PC-3 (cell line): ENCODE results near the gene NMRAL1. TPM values are rescaled to one million over a fixed set of nuclear protein-coding genes. Genes with fewer than 3 reads are reported as not detected.

Experiments
- ATAC-seq: fragments of 200-7000 bp; cut with Tn5 transposase; 2 replicates; pipeline ENCODE4 v1.9.1; 2020; ENCODE audit warnings: mild to moderate bottlenecking, moderate library complexity
- Bru-seq: library from RNA; stranded (reverse); fragments of 400-500 nt; gene quantifications from one replicate; lab custom pipeline; 2021; lab: Mats Ljungman, UMichigan
- BruChase-seq, 2 experiments: library from RNA; stranded (reverse); fragments of 400-500 nt; gene quantifications; one replicate each; lab custom pipeline; 2021; lab: Mats Ljungman, UMichigan
- BruUV-seq: library from RNA; stranded (reverse); fragments of 400-500 nt; replicated peaks from 2 replicates; lab custom pipeline; 2021; lab: Mats Ljungman, UMichigan
- CTCF ChIA-PET: fragments of 300-600 bp; sonication (Branson Sonifier 250); formaldehyde crosslinking; loops from one replicate; lab custom pipeline; 2022; ENCODE audit warnings: antibody characterized with exemption; lab: Charles Lee
- POLR2A ChIA-PET: fragments of 300-600 bp; sonication (Branson Sonifier 250); formaldehyde crosslinking; loops from one replicate; lab custom pipeline; 2022; ENCODE audit warnings: antibody characterized with exemption; ENCODE audit not compliant: unreplicated experiment; lab: Charles Lee
- DNase-seq: peaks from one replicate; pipeline ENCODE4 v3.0.0-alpha.2; 2015
- H2AFZ ChIP-seq: fragments of 300-600 bp; sonication (generic); 2 replicates; pipeline ENCODE4 v1.6.0; 2016; ENCODE audit warnings: antibody characterized with exemption, low read length
- H3F3A ChIP-seq: fragments of 300-600 bp; sonication (generic); one replicate; pipeline ENCODE4 v1.6.0; 2017; ENCODE audit warnings: antibody characterized with exemption, low read length, control low read depth, mild to moderate bottlenecking; ENCODE audit not compliant: unreplicated experiment
- H3K27ac ChIP-seq: fragments of 300-600 bp; sonication (generic); 2 replicates; pipeline ENCODE4 v1.5.1; 2016; ENCODE audit warnings: mild to moderate bottlenecking, low read length
- H3K27me3 ChIP-seq: fragments of 300-600 bp; sonication (generic); 2 replicates; pipeline ENCODE4 v1.6.1; 2016; ENCODE audit warnings: low read length, mixed read lengths
- H3K36me3 ChIP-seq: fragments of 300-600 bp; sonication (generic); 2 replicates; pipeline ENCODE4 v1.6.1; 2016; ENCODE audit warnings: low read depth, mixed run types, low read length, mixed read lengths
- H3K4me1 ChIP-seq: fragments of 300-600 bp; sonication (generic); 2 replicates; pipeline ENCODE4 v1.5.1; 2016; ENCODE audit warnings: low read length; ENCODE audit not compliant: insufficient read depth
- H3K4me2 ChIP-seq: fragments of 300-600 bp; sonication (generic); 2 replicates; pipeline ENCODE4 v1.6.0; 2016; ENCODE audit warnings: low read length
- H3K4me3 ChIP-seq: fragments of 300-600 bp; sonication (generic); 2 replicates; pipeline ENCODE4 v1.5.1; 2016; ENCODE audit warnings: mild to moderate bottlenecking, low read length, mixed read lengths
- H3K79me2 ChIP-seq: fragments of 300-600 bp; sonication (generic); 2 replicates; pipeline ENCODE4 v1.6.1; 2017; ENCODE audit warnings: low read length, mixed read lengths
- H3K9ac ChIP-seq: fragments of 300-600 bp; sonication (generic); 2 replicates; pipeline ENCODE4 v1.6.0; 2016; ENCODE audit warnings: mild to moderate bottlenecking, low read length
- H3K9me2 ChIP-seq: fragments of 300-600 bp; sonication (generic); replicated peaks from 2 replicates; pipeline ENCODE4 v1.6.1; 2016; ENCODE audit warnings: mixed run types, low read length, mixed read lengths
- H3K9me3 ChIP-seq: fragments of 300-600 bp; sonication (generic); 2 replicates; pipeline ENCODE4 v1.6.1; 2016; ENCODE audit warnings: low read length, mixed read lengths
- H4K20me1 ChIP-seq: fragments of 300-600 bp; sonication (generic); 2 replicates; pipeline ENCODE4 v1.6.1; 2016; ENCODE audit warnings: low read length, mixed read lengths
- EZH2 ChIP-seq: fragments of 300-600 bp; sonication (generic); IDR thresholded peaks from one replicate; pipeline ENCODE4 v1.6.1; 2017; ENCODE audit warnings: antibody characterized with exemption, mild to moderate bottlenecking, low read length; ENCODE audit not compliant: unreplicated experiment
- EZH2phosphoT487 ChIP-seq: fragments of 300-600 bp; sonication (generic); IDR thresholded peaks from 2 replicates; pipeline ENCODE4 v1.6.1; 2018; ENCODE audit warnings: mild to moderate bottlenecking, antibody characterized with exemption, low read length, borderline replicate concordance
- intact Hi-C: fragments of 100-400 bp; cut with micrococcal nuclease; formaldehyde crosslinking; loops from 2 replicates; pipeline ENCODE4 v1.9.0; 2023
- long read RNA-seq: library from polyadenylated mRNA; unstranded; transcript quantifications from one replicate; pipeline ENCODE4 v2.0.0, GENCODE V29; 2021; ENCODE audit not compliant: unreplicated experiment
- total RNA-seq: library from RNA; depleted of rRNA; stranded (reverse); fragments of >200 nt; gene quantifications from 2 replicates; pipeline ENCODE4 v1.2.3, GENCODE V29; 2014; rRNA removed
- TF ChIP-seq, protein P1 (sequence below): fragments of 300-600 bp; sonication (generic); conservative IDR thresholded peaks from 2 replicates; pipeline ENCODE4 v1.5.1; 2017; ENCODE audit warnings: antibody characterized with exemption, low read depth, mild to moderate bottlenecking, low read length

The NMRAL1 gene
- 92.6 and 119 TPM in 2 replicates for total RNA-seq
- Bru-seq, nascent RNA: percentile 60 among the genes with signal in this experiment
- percentile 61 among the genes with signal in this experiment for BruChase-seq, experiment 1, labeled RNA remaining after a 6-hour chase
- percentile 59 among the genes with signal in this experiment for BruChase-seq, experiment 2, labeled RNA remaining after a 2-hour chase
- long read RNA-seq, transcript NMRAL1-212 (6 exons, 1,240 nt): minor isoform, 10 of 70 reads
- long read RNA-seq, transcript NMRAL1-202 (6 exons, 1,233 nt): major isoform, 23 of 70 reads
- long read RNA-seq, partial matches to known transcripts: 7 of 70 reads
- long read RNA-seq, other reads (novel, unspliced or antisense): 24 of 70 reads

DNA sequence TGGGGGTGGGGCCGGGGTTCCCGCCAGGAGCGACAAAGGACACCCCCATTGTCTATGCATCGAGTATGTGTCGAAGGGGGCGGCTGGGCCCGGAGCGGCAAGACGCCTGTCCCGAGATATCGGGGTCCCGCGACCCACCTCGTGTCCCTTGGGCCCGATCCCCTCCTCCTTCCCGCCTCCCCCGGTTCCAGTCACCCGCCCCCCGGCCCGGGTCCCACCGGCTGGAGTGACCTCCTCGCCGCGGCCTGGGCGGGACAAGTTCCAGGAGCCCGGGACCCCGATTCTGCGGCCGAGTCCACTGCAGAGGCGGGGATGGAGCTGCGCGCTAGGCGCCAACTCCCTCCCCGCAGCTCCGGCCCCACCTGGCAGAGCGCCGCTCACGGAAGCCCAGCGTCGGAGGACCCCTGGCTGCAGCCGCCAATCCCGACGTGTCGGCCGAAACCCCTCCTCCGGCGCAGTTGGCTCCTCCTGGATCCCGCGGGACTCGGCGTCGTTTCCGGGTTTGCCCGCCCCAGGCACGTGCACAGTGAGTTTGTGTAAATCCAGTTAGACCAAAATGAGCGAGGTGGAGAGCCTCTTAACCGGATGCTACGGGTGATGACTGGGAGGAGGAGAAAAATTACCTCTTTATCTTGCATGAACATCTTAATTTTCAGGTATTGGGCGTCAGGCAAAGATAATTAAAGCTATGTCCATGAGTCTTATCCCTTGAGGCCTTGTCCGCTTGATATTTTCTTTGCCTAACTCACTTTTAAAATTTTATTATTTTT is at the start of gene NMRAL1:
TSS of gene NMRAL1 (minus strand) at position 434 of the 770 bp plus-strand sequence. CDS start 493 bp downstream, outside the sequence.
- Histone ChIP-seq H3F3A (no peaks in the 10 kb centered on the region), H3K9ac (peak within 1 kb of the TSS; percentile 92), H3K79me2 (peaks cover 53% of the 10 kb centered on the region), H3K9me2 (no peaks in the 10 kb centered on the region), H3K27ac (peak within 1 kb of the TSS; percentile 47), H3K36me3 (no peaks in the 10 kb centered on the region), H3K4me3 (peak within 1 kb of the TSS; percentile 88), H3K27me3 (no peaks in the 10 kb centered on the region), H2AFZ (peak within 1 kb of the TSS; percentile 86), H4K20me1 (no peaks in the 10 kb centered on the region), H3K4me1 (peaks cover 27% of the 10 kb centered on the region), H3K4me2 (peak within 1 kb of the TSS; percentile 96), H3K9me3 (no peaks in the 10 kb centered on the region)
- POLR2A ChIA-PET: interaction anchor here (1.3 kb wide), 1 partner anchor 10 kb away, joined by 12 read pairs; no protein-coding TSS in a partner anchor
- DNase-seq: peak; percentile 91
- ATAC-seq: peak; percentile 66
- CTCF ChIA-PET: interaction anchor here (0.7 kb wide), 1 partner anchor 157 kb away, joined by 3 read pairs; no protein-coding TSS in a partner anchor
- TF ChIP-seq EZH2: no peak
- no peak for TF ChIP-seq EZH2phosphoT487
- TF ChIP-seq, protein P1, sequence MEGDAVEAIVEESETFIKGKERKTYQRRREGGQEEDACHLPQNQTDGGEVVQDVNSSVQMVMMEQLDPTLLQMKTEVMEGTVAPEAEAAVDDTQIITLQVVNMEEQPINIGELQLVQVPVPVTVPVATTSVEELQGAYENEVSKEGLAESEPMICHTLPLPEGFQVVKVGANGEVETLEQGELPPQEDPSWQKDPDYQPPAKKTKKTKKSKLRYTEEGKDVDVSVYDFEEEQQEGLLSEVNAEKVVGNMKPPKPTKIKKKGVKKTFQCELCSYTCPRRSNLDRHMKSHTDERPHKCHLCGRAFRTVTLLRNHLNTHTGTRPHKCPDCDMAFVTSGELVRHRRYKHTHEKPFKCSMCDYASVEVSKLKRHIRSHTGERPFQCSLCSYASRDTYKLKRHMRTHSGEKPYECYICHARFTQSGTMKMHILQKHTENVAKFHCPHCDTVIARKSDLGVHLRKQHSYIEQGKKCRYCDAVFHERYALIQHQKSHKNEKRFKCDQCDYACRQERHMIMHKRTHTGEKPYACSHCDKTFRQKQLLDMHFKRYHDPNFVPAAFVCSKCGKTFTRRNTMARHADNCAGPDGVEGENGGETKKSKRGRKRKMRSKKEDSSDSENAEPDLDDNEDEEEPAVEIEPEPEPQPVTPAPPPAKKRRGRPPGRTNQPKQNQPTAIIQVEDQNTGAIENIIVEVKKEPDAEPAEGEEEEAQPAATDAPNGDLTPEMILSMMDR: no peak
- intact Hi-C loops: no loop called here
- TSS peak; percentile 49 for BruUV-seq

DNA sequence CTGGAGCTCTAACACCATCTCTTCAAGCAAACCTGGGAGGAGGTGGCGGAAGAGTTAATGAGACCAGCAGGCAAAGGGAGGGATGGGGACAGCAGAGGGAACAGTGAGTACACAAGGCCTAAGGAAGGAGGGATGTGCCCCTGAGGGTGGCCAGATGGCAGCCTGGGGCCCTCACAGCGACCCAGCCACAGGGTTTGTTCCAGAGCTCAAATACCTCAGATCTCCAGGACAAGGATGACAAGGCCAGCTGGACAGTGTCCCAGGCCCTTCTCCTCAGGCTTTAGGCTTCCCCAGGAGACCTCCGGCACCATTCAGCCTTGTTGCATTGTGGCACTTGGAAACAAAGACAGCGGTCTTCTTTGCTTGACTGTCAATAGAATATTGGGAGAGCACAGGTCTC is 49.3 kb upstream of the NMRAL1 start:
- DNase-seq (no peak), ATAC-seq (no peak)
- Histone ChIP-seq H3K27ac (no peak overlapping the region), H3K4me1 (no peaks in the 10 kb centered on the region), H3K4me2 (no peak overlapping the region), H3K4me3 (no peak overlapping the region), H3K36me3 (no peaks in the 10 kb centered on the region), H3K27me3 (no peaks in the 10 kb centered on the region), H3K9ac (no peak overlapping the region), H3K9me3 (no peaks in the 10 kb centered on the region), H3K9me2 (no peaks in the 10 kb centered on the region), H3F3A (no peaks in the 10 kb centered on the region), H3K79me2 (no peaks in the 10 kb centered on the region), H4K20me1 (no peaks in the 10 kb centered on the region), H2AFZ (no peak overlapping the region)
- intact Hi-C loops: no loop called here
- BruUV-seq: no TSS peak
- ChIA-PET POLR2A (no interaction called here), CTCF (no interaction called here)
- TF ChIP-seq EZH2 (no peak), EZH2phosphoT487 (no peak)
- TF ChIP-seq, protein P1: no peak
